GM19023 (cell line): Measurements from ENCODE around the gene MMP21.

Experiments
- ATAC-seq: cut with Tn5 transposase; IDR thresholded peaks from one replicate; pipeline ENCODE4 v1.9.1; 2021; ENCODE audit warnings: mild to moderate bottlenecking, moderate library complexity; ENCODE audit not compliant: unreplicated experiment

The MMP21 gene

GRCh38 chr10:125766511-125766910 is 9.1 kb downstream of the MMP21 start:
- ATAC-seq = no peak

- ATAC-seq = no peak
Measured at GRCh38 chr10:125765835-125766234, 9.8 kb downstream of the MMP21 start.

- no peak for ATAC-seq
Measured at GRCh38 chr10:125762692-125763648, 12.7 kb downstream of the MMP21 start.

- no peak for ATAC-seq
Measured at GRCh38 chr10:125761961-125762360, 13.7 kb downstream of the MMP21 start.

- ATAC-seq = no peak
Measured at GRCh38 chr10:125757742-125758141, 17.9 kb downstream of the MMP21 start.

GRCh38 chr10:125756853-125757487 is 18.7 kb downstream of the MMP21 start:
- no peak for ATAC-seq

GRCh38 chr10:125756196-125756595 is 19.4 kb downstream of the MMP21 start:
- no peak for ATAC-seq

- ATAC-seq = no peak
Measured at GRCh38 chr10:125747417-125747816, 28.2 kb downstream of the MMP21 start.

GRCh38 chr10:125744909-125745308 is 30.7 kb downstream of the MMP21 start:
- no peak for ATAC-seq

- ATAC-seq = no peak
Measured at GRCh38 chr10:125742465-125742864, 33.2 kb downstream of the MMP21 start.

GRCh38 chr10:125739994-125740679 is 35.5 kb downstream of the MMP21 start:
- ATAC-seq = no peak

GRCh38 chr10:125738206-125738605 is 37.4 kb downstream of the MMP21 start:
- no peak for ATAC-seq

GRCh38 chr10:125734823-125735222 is 40.8 kb downstream of the MMP21 start:
- no peak for ATAC-seq

GRCh38 chr10:125734148-125734547 is 41.5 kb downstream of the MMP21 start:
- ATAC-seq = no peak

- no peak for ATAC-seq
Measured at GRCh38 chr10:125727436-125727835, 48.2 kb downstream of the MMP21 start.

- ATAC-seq = no peak
Measured at GRCh38 chr10:125726914-125727313, 48.7 kb downstream of the MMP21 start.

- ATAC-seq = no peak
Measured at GRCh38 chr10:125722811-125723210, 52.8 kb downstream of the MMP21 start.

GRCh38 chr10:125721035-125721434 is 54.6 kb downstream of the MMP21 start:
- no peak for ATAC-seq

- no peak for ATAC-seq
Measured at GRCh38 chr10:125720002-125720382, 55.6 kb downstream of the MMP21 start.

GRCh38 chr10:125719173-125720001 is 56.2 kb downstream of the MMP21 start, which contains the start of gene EDRF1:
Gene EDRF1, plus strand, starts transcription at chr10:125719709. Its CDS starts 99 bp downstream, at chr10:125719808.
- ATAC-seq = peak; percentile 93
